Testis (tissue), 3 donors: Measurements from ENCODE around the gene SLC6A17. TPM values are rescaled to one million over a fixed set of nuclear protein-coding genes. Genes with fewer than 3 reads are reported as not detected.
A peak's percentile ranks its signal among the peaks of the same experiment; 100 is the strongest.

Experiments
- DNase-seq: peaks from one replicate; pipeline ENCODE4 v3.0.0-alpha.2; 2019
- H3K27ac ChIP-seq, 2 donors: fragments of 200-600 bp; sonication (generic); one replicate each; pipeline ENCODE4 v1.5.1; 2019
- H3K27me3 ChIP-seq: fragments of 200-600 bp; sonication (generic); one replicate; pipeline ENCODE4 v1.5.1; 2019
- H3K36me3 ChIP-seq: fragments of 200-600 bp; sonication (generic); one replicate; pipeline ENCODE4 v1.5.1; 2017; ENCODE audit warnings: low read depth; ENCODE audit errors: missing control alignments
- H3K4me1 ChIP-seq: fragments of 200-600 bp; sonication (generic); one replicate; pipeline ENCODE4 v1.5.1; 2019
- H3K4me3 ChIP-seq, 2 donors: fragments of 200-600 bp; sonication (generic); one replicate each; pipeline ENCODE4 v1.5.1; 2017 to 2019
- H3K9me3 ChIP-seq: fragments of 200-600 bp; sonication (generic); one replicate; pipeline ENCODE4 v1.5.1; 2017
- POLR2A ChIP-seq: fragments of 450-650 bp; IDR thresholded peaks from one replicate; pipeline ENCODE4 v1.6.1; 2017; ENCODE audit warnings: antibody characterized with exemption, mild to moderate bottlenecking, moderate library complexity
- WGBS, 2 donors: methylation state at CpG; one replicate each; pipeline ENCODE4 v1.1.5; 2018; 5-methylcytosine and 5-hydroxymethylcytosine counted together
- intact Hi-C: fragments of 100-400 bp; cut with DNase I; formaldehyde crosslinking; loops from one replicate; pipeline ENCODE4 v1.15.1; 2023; ENCODE audit warnings: low total_unique reads
- polyA plus RNA-seq: library from polyadenylated mRNA; stranded (reverse); fragments of 350-450 nt; fragmentation: Illumina TruSeq; extraction: RNeasy Lipid Tissue Mini Kit (QIAGEN cat#74804); gene quantifications from one replicate; pipeline ENCODE4 v1.2.3, GENCODE V29; 2014; ENCODE audit warnings: low read depth, low replicate concordance; ENCODE audit not compliant: insufficient read depth
- total RNA-seq, 2 donors: library from RNA; depleted of rRNA; stranded (reverse); fragments of >200 nt; gene quantifications; one replicate each; pipeline ENCODE4 v1.2.3, GENCODE V29; 2016
- TF ChIP-seq, protein P1 (sequence below), 3 experiments: fragments of 450-650 bp in 2 of 3; fragments of 200-600 bp in 1 of 3; sonication (generic) in 1 of 3; IDR thresholded peaks; one replicate each; pipeline ENCODE4 v1.5.1; 2016 to 2019; ENCODE audit warnings: antibody characterized with exemption in 3 of 3, mild to moderate bottlenecking in 2 of 3, moderate library complexity in 1 of 3

SLC6A17 gene
- total and polyA plus RNA-seq, 3 donors from 2014 or later, result 3.6 to 5.3 (median 4.5) TPM

DNA sequence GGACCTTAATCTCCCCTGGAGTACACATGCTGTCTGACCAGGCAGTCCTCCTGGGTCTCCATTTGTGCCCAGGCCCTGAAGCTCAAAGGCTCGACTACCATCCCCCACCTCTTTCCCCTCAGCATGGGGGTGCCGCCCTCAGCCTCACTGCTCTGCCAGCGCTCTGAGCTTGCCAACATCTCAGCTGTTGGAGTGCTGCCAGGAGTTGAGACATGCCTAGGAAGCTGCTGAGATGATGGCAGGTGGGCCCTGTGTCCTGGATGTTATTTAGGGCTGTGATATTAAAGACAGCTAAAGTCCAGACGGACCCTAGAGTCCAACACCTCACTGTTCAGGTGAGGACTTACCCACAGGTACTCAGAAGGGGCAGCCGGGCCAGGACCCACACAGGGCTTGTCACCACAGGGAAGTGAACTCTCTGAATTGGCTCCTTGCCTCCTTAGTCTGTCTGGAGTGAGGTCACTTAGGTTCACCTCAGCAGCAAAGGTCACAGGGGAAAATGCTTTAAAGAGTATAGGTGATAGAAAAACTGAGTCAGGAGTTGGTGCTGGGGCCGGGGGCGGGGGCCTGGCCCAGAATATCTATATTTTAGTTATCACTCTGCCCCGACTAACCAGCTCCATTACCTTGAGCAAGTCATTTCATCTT, 40.1 kb downstream of the SLC6A17 start:
- Histone ChIP-seq H3K36me3 (no peaks in the 10 kb centered on the region), H3K27ac (no peak overlapping the region)

DNA sequence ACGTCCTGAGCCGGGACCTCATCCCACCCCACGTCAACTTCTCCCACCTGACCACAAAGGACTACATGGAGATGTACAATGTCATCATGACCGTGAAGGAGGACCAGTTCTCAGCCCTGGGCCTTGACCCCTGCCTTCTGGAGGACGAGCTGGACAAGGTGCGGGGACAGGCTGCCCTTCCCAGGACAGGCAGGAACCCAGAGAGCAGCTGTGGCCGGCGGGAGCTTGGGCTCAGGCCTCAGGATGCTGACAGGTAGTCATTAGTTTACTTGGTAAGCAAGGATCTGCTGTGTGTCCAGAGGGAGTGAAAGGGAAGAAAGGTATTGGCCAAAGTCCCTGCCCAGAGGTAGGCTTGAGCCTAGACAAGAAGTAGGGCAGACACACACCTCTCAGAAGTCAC, 42.2 kb downstream of the SLC6A17 start:
- H3K9me3 ChIP-seq, result no peaks in the 10 kb centered on the region
- H3K4me1 ChIP-seq, result peaks cover 4% of the 10 kb centered on the region
- no peak overlapping the region for H3K4me3 ChIP-seq
- intact Hi-C loops, result loop anchor here (10.0 kb wide), 1 partner anchor 272 kb away; no protein-coding TSS in a partner anchor
- H3K36me3 ChIP-seq, result no peaks in the 10 kb centered on the region
- H3K27me3 ChIP-seq, result no peaks in the 10 kb centered on the region
- DNase-seq, result no peak
- WGBS, 2 donors, result 86 to 87% methylated on average over 8 of the region's 8 CpGs
- TF ChIP-seq, protein P1, sequence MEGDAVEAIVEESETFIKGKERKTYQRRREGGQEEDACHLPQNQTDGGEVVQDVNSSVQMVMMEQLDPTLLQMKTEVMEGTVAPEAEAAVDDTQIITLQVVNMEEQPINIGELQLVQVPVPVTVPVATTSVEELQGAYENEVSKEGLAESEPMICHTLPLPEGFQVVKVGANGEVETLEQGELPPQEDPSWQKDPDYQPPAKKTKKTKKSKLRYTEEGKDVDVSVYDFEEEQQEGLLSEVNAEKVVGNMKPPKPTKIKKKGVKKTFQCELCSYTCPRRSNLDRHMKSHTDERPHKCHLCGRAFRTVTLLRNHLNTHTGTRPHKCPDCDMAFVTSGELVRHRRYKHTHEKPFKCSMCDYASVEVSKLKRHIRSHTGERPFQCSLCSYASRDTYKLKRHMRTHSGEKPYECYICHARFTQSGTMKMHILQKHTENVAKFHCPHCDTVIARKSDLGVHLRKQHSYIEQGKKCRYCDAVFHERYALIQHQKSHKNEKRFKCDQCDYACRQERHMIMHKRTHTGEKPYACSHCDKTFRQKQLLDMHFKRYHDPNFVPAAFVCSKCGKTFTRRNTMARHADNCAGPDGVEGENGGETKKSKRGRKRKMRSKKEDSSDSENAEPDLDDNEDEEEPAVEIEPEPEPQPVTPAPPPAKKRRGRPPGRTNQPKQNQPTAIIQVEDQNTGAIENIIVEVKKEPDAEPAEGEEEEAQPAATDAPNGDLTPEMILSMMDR (IDR thresholded peaks at IDR 0.05), result no peak
- TF ChIP-seq POLR2A, result no peak
- no peak overlapping the region for H3K27ac ChIP-seq

More for the DNA sequence above, 40.1 kb downstream of the SLC6A17 start:
- intact Hi-C loops, result loop anchor here (10.0 kb wide), 1 partner anchor 274 kb away; no protein-coding TSS in a partner anchor
- peak; percentile 48 for DNase-seq
- Histone ChIP-seq H3K4me1 (peaks cover 4% of the 10 kb centered on the region), H3K9me3 (no peaks in the 10 kb centered on the region), H3K27me3 (no peaks in the 10 kb centered on the region), H3K4me3 (no peak overlapping the region)
- TF ChIP-seq, protein P1 (IDR thresholded peaks at IDR 0.05), result no peak
- TF ChIP-seq POLR2A, result no peak
- WGBS, 2 donors, result 74 to 81% methylated on average over 8 of the region's 8 CpGs

DNA sequence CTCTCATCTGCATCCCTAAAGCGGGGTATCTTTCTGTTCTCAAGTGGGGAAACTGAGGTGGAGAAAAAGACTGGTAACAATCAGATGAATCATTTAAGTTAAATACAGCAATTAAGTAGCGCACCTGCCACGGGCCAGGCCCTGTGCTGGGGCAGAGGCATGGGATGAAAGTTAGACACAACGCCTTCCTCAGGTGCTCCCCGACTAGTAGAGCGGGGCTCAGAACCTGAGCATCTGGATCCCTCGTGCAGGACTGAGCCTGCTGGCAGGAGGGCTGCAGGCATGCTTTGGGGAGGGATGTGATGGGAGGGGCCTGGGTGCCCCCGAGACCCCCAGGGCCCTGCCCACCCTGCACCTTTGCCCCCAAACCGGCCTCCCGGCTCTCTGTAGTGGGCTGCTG, 44.9 kb downstream of the SLC6A17 start:
- no peak for DNase-seq
- H3K36me3 ChIP-seq, result no peaks in the 10 kb centered on the region
- intact Hi-C loops, result loop anchor here (10.0 kb wide), 1 partner anchor 270 kb away; no protein-coding TSS in a partner anchor
- H3K9me3 ChIP-seq, result no peaks in the 10 kb centered on the region
- H3K4me1 ChIP-seq, result no peaks in the 10 kb centered on the region
- TF ChIP-seq, protein P1 (IDR thresholded peaks at IDR 0.05), result no peak
- no peak for TF ChIP-seq POLR2A
- no peak overlapping the region for H3K27ac ChIP-seq
- H3K4me3 ChIP-seq, result no peak overlapping the region
- H3K27me3 ChIP-seq, result no peaks in the 10 kb centered on the region
- WGBS, 2 donors, result 85 to 92% methylated on average over 10 of the region's 10 CpGs

DNA sequence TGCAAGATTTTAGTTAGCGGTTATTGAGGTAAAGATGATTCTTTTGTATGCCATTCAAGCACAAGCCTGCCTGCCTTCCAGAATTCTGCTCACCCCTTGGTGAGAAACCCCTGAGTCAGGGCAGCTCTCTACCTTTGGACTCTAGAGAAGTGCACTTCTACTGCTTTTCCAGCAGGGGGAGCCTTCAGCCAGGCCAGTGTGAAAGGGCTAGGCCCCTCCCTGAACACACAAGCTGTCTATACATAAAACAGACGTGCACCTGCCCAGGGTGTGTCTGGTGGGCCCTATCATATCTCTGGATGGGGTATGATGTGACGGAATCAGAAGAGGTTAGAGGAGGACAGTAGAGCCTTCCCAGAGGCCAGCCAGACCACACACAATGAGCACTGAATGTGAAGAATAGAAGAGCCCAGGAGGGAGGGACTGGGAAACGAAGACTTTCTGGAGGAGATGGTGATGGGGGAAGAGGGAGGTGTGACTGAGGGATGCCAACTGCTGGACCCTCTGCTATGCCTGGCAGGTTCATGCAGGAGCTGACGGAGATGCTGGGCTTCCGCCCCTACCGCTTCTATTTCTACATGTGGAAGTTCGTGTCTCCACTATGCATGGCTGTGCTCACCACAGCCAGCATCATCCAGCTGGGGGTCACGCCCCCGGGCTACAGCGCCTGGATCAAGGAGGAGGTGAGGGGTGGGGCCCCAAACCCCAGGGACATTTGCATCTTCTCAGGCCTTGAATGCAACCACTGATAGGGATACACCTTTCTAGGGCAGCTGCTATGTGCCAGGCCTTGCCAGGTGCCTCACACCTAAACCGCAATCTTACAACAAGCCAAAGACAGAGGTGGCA, 46.8 kb downstream of the SLC6A17 start:
- H3K27ac ChIP-seq, result no peak overlapping the region
- no peaks in the 10 kb centered on the region for H3K4me1 ChIP-seq
- 60 to 67% methylated on average over 12 of the region's 12 CpGs for WGBS, 2 donors
- TF ChIP-seq, protein P1 (IDR thresholded peaks at IDR 0.05), result peak; percentile 65 to 88 (median 80)
- TF ChIP-seq POLR2A, result no peak
- H3K27me3 ChIP-seq, result no peaks in the 10 kb centered on the region
- intact Hi-C loops, result loop anchor here (10.0 kb wide), 1 partner anchor 268 kb away; no protein-coding TSS in a partner anchor
- no peaks in the 10 kb centered on the region for H3K36me3 ChIP-seq
- no peaks in the 10 kb centered on the region for H3K9me3 ChIP-seq
- DNase-seq, result peak; percentile 44
- no peak overlapping the region for H3K4me3 ChIP-seq
